Ovary (tissue), 10 donors: Measurements from ENCODE around the gene PCDHGB2. TPM values are rescaled to one million over a fixed set of nuclear protein-coding genes. Genes with fewer than 3 reads are reported as not detected.
"Not testable (repeated sequence)": the region's sequence is repeated elsewhere in the genome, so short reads cannot be mapped to it uniquely, and the experiment has no call there.

ENCODE experiments used
- DNase-seq, 5 donors: peaks; one replicate each; pipeline ENCODE4 v3.0.0-alpha.2; 2019 to 2020
- H3K27ac ChIP-seq, 2 donors: fragments of 200-600 bp; one replicate each; pipeline versions ENCODE4 v1.5.1 to v1.8.0; 2019 to 2022
- H3K27me3 ChIP-seq: fragments of 200-600 bp; one replicate; pipeline ENCODE4 v1.8.0; 2022
- H3K36me3 ChIP-seq: fragments of 200-600 bp; sonication (generic); one replicate; pipeline ENCODE4 v1.5.1; 2019
- H3K4me1 ChIP-seq: one replicate; pipeline ENCODE4 v1.8.1; 2013; ENCODE audit warnings: mild to moderate bottlenecking, moderate library complexity; ENCODE audit not compliant: insufficient read depth
- H3K4me3 ChIP-seq: fragments of 200-600 bp; sonication (generic); one replicate; pipeline ENCODE4 v1.5.1; 2017
- H3K9me3 ChIP-seq, 2 donors: fragments of 200-600 bp in 1 of 2; sonication (generic) in 1 of 2; one replicate each; pipeline versions ENCODE4 v1.5.1 to v1.8.1; 2013 to 2019; ENCODE audit warnings: mild to moderate bottlenecking in 1 of 2, moderate library complexity in 1 of 2
- EP300 ChIP-seq: sonication (generic); formaldehyde crosslinking; IDR thresholded peaks from one replicate; pipeline ENCODE4 v1.6.1; 2017; ENCODE audit warnings: antibody characterized with exemption
- POLR2A ChIP-seq: fragments of 450-650 bp; IDR thresholded peaks from one replicate; pipeline ENCODE4 v1.6.1; 2017; ENCODE audit warnings: antibody characterized with exemption, mild to moderate bottlenecking, moderate library complexity
- WGBS, 3 donors: extraction: QIAGEN DNeasy Blood & Tissue Kit in 1 of 3; methylation state at CpG; one replicate each; pipeline versions ENCODE4 v1.1.5 to v1.1.7; 2013 to 2017; 5-methylcytosine and 5-hydroxymethylcytosine counted together
- intact Hi-C, 4 donors: fragments of 100-400 bp; cut with DNase I; formaldehyde crosslinking; loops; one replicate each; pipeline versions ENCODE4 v1.11.0 to v1.15.1; 2022 to 2023
- long read RNA-seq, 3 donors: library from polyadenylated mRNA in 2 of 3; unstranded in 2 of 3; transcript quantifications; one replicate each; pipeline ENCODE4 v2.0.0 and lab custom pipeline, GENCODE V29; 2021 to 2026
- polyA plus RNA-seq, 2 donors: library from polyadenylated mRNA; stranded (reverse); fragments of 200-250 nt in 1 of 2; fragments of 350-450 nt in 1 of 2; fragmentation: Illumina TruSeq in 1 of 2; extraction: RNeasy Lipid Tissue Mini Kit (QIAGEN cat#74804) in 1 of 2; gene quantifications; one replicate each; pipeline ENCODE4 v1.2.3, GENCODE V29; 2013 to 2014
- total RNA-seq, 7 donors: library from RNA; depleted of rRNA in 2 of 7; stranded (reverse); fragments of >200 nt in 2 of 7; fragmentation: NEBNext Ultra II Directional in 3 of 7; extraction: Animal tissue kit (Norgen Biotek cat#: 25700) in 3 of 7; gene quantifications; one replicate each; pipeline versions ENCODE4 v1.1.0 to v1.2.4, GENCODE V29; 2016 to 2023
- TF ChIP-seq, protein P1 (sequence below), 3 donors: fragments of 450-650 bp in 2 of 3; fragments of 200-600 bp in 1 of 3; IDR thresholded peaks; one replicate each; pipeline versions ENCODE4 v1.5.1 to v1.8.0; 2016 to 2022; ENCODE audit warnings: antibody characterized with exemption in 3 of 3, mild to moderate bottlenecking in 1 of 3
- donor health status: DM: no; HTN: no; CAD: no; lungs with moderate emphysema.
- donor health status: DM: no; HTN: no; CAD: no.
- donor health status: Bipolar disorder and iron deficiency.
- donor health status: DM: yes; HTN: yes; CAD: no.
- donor health status: DM: no; HTN: no; CAD: no.
- donor health status: DM: yes; HTN: yes; CAD: no.

PCDHGB2 gene
- total RNA-seq (10 to 100 TPM in 2 of 7 donors, 1 to 10 TPM in 5; 4.5 to 11.9 (median 9.3) TPM), polyA plus RNA-seq (1 to 10 TPM; 1.9 to 4.3 TPM)
- long read RNA-seq, donor 1, full-length matches to known transcripts = 4 of 4 reads
- long read RNA-seq, donor 1, partial matches to known transcripts = 0 of 4 reads
- long read RNA-seq, donor 1, other reads (novel, unspliced or antisense) = 0 of 4 reads
- long read RNA-seq, donor 2, full-length matches to known transcripts = 4 of 4 reads
- long read RNA-seq, donor 2, partial matches to known transcripts = 0 of 4 reads
- long read RNA-seq, donor 2, other reads (novel, unspliced or antisense) = 0 of 4 reads
- long read RNA-seq, donor 3, full-length matches to known transcripts = 2 of 2 reads
- long read RNA-seq, donor 3, partial matches to known transcripts = 0 of 2 reads
- long read RNA-seq, donor 3, other reads (novel, unspliced or antisense) = 0 of 2 reads

DNA sequence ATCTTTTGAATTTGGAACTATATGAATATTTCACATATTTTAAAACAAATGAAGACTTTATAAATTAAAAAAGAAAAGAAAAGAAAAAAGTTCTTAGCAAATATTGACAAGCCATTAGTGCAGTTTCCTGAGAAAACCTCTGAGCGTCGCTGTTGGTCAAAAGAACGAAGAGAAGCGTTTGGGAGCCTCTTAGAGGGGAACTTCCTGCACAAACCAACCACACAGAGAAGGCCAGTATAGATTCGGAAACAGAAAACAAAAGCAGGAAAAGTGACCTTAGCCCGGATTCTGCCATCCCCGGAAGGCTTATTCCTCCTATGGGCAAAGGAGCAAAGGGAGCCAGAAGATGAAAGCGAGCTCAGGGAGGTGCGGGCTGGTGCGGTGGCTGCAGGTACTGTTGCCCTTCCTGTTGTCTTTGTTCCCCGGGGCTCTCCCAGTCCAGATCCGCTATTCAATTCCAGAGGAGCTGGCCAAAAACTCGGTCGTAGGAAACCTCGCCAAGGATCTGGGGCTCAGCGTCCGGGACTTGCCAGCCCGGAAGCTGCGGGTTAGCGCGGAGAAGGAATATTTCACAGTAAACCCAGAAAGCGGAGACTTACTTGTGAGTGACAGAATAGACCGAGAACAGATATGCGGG is at the start of gene PCDHGB2:
Gene PCDHGB2, plus strand, starts transcription at position 205 of the 637 bp plus-strand sequence. Its CDS starts 142 bp downstream, at position 347.
- peaks cover 7 to 64% of the 10 kb centered on the region in 2 donors for H3K9me3 ChIP-seq
- WGBS, 3 donors = 17 to 25% (median 19%) methylated on average over 24 of the region's 24 CpGs
- intact Hi-C loops = no loop called here
- no peaks in the 10 kb centered on the region for H3K4me1 ChIP-seq
- TF ChIP-seq, protein P1, sequence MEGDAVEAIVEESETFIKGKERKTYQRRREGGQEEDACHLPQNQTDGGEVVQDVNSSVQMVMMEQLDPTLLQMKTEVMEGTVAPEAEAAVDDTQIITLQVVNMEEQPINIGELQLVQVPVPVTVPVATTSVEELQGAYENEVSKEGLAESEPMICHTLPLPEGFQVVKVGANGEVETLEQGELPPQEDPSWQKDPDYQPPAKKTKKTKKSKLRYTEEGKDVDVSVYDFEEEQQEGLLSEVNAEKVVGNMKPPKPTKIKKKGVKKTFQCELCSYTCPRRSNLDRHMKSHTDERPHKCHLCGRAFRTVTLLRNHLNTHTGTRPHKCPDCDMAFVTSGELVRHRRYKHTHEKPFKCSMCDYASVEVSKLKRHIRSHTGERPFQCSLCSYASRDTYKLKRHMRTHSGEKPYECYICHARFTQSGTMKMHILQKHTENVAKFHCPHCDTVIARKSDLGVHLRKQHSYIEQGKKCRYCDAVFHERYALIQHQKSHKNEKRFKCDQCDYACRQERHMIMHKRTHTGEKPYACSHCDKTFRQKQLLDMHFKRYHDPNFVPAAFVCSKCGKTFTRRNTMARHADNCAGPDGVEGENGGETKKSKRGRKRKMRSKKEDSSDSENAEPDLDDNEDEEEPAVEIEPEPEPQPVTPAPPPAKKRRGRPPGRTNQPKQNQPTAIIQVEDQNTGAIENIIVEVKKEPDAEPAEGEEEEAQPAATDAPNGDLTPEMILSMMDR (IDR thresholded peaks at IDR 0.05) = no peak
- TF ChIP-seq EP300 = no peak
- TF ChIP-seq POLR2A = no peak
- H3K36me3 ChIP-seq = no peaks in the 10 kb centered on the region
- H3K27me3 ChIP-seq = no peaks in the 10 kb centered on the region
- DNase-seq = no peak
- peak within 1 kb of the TSS; percentile 22 for H3K4me3 ChIP-seq
- no peak within 1 kb of the TSS for H3K27ac ChIP-seq

DNA sequence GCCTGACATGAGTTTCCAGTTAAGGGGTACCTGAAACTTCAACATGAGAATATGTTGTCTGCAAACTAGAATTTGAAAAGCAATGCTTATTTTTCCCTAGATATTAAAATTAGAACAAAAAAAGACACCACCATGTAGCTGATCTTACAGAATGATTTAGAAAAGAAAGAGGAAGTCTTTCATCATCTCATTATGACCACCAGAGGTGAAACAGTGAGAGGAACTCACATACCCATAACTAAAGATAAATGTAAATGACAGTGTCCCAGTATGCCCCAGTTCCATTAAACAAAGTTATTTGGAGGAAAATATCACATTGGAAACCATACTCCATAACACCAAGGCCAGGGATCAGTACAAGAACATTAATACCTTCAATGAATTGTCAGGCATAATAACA is 46.1 kb upstream of the PCDHGB2 start:
- Histone ChIP-seq H3K27ac (no peak overlapping the region), H3K4me3 (no peak overlapping the region), H3K36me3 (no peaks in the 10 kb centered on the region), H3K4me1 (no peaks in the 10 kb centered on the region), H3K27me3 (no peaks in the 10 kb centered on the region), H3K9me3 (peaks cover 13 to 28% of the 10 kb centered on the region in 2 donors)
- no peak for TF ChIP-seq EP300
- TF ChIP-seq, protein P1 (IDR thresholded peaks at IDR 0.05) = no peak
- no peak for TF ChIP-seq POLR2A
- no peak for DNase-seq
- intact Hi-C loops = no loop called here

DNA sequence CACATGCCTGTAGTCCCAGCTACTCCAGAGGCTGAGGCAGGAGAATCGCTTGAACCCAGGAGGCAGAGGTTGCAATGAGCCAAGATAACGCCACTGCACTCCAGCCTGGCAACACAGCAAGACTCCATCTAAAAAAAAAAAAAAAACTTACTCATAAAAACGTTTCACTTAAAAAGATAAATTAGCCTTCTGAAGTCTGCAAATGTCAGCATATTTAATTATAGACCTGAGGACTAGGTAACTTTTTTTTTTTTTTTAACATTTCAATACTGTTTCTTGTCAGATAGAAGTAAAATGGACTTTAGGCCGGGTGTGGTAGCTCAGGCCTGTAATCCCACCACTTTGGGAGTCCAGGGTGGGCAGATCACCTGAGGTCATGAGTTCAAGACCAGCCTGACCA is 42.8 kb upstream of the PCDHGB2 start:
- intact Hi-C loops, DNase-seq, H3K36me3 ChIP-seq, H3K4me1 ChIP-seq, H3K27me3 ChIP-seq, H3K27ac ChIP-seq, H3K4me3 ChIP-seq: not testable (repeated sequence)
- H3K9me3 ChIP-seq = peaks cover 20 to 39% of the 10 kb centered on the region in 2 donors
- 87 to 89% (median 87%) methylated on average over 4 of the region's 4 CpGs for WGBS, 3 donors

DNA sequence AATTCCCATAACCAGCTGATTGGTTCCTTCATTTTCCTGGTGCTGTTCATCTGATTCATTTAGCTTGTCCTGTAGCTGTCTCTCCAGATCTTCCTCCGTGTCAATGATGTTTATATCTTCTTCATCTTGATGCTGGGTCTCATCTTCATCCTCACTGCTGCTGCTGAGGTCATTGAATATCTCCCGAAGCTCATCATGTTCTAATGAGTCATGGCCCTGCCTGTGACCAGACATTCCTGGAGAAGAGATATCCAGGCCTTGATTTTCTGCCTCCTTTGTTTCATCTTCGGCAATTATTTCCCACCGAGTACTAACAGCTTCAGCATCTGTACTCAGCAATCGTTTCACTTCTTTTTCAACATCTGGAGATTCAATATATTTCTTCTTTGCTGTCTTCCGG is 40.6 kb upstream of the PCDHGB2 start:
- WGBS, 3 donors = 93 to 97% (median 97%) methylated on average over 6 of the region's 6 CpGs
- DNase-seq = no peak
- Histone ChIP-seq H3K27me3 (no peaks in the 10 kb centered on the region), H3K4me3 (peak overlapping the region; percentile 84), H3K36me3 (no peaks in the 10 kb centered on the region), H3K4me1 (peaks cover 3% of the 10 kb centered on the region), H3K9me3 (peaks cover 16 to 37% of the 10 kb centered on the region in 2 donors), H3K27ac (no peak overlapping the region)
- intact Hi-C loops = no loop called here
- TF ChIP-seq EP300 (no peak), POLR2A (no peak)
- TF ChIP-seq, protein P1 (IDR thresholded peaks at IDR 0.05) = no peak

DNA sequence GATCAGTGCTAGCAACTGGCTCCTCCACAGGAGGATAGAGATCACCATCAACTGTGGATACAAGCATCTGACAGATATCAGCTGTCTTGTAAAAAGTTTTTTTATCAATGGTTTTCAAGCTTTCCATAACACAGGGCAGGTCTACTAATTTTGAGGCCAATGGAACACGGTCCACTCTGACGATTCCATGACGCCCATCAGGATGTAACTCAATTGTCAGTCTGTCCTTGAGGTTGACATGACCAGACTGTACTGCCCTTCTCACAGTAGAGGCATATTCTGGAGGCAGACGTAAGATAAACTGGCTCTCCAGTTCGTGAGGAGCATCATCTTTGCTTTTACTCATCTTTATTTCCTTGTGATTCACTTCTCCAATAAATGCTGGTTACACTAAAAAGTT is 40.1 kb upstream of the PCDHGB2 start:
- peak overlapping the region in 1 of 2 donors; percentile 99 for H3K27ac ChIP-seq
- TF ChIP-seq, protein P1 (IDR thresholded peaks at IDR 0.05) = no peak
- TF ChIP-seq POLR2A (no peak), EP300 (no peak)
- intact Hi-C loops = loop anchor here in 2 of 4 donors (5.0 to 10.0 kb wide), 2 partner anchors 235 to 243 kb away; no protein-coding TSS in a partner anchor

More for the DNA sequence above, 40.1 kb upstream of the PCDHGB2 start:
- Histone ChIP-seq H3K36me3 (no peaks in the 10 kb centered on the region), H3K27me3 (no peaks in the 10 kb centered on the region), H3K9me3 (peaks cover 16 to 37% of the 10 kb centered on the region in 2 donors), H3K4me3 (peak overlapping the region; percentile 84), H3K4me1 (peaks cover 3% of the 10 kb centered on the region)
- no peak for DNase-seq
- 68 to 75% (median 70%) methylated on average over 5 of the region's 5 CpGs for WGBS, 3 donors
